Measurements from ENCODE around the gene ZNF655.
"Not testable (repeated sequence)": the region's sequence is repeated elsewhere in the genome, so short reads cannot be mapped to it uniquely, and the experiment has no call there.

The ZNF655 gene

DNA sequence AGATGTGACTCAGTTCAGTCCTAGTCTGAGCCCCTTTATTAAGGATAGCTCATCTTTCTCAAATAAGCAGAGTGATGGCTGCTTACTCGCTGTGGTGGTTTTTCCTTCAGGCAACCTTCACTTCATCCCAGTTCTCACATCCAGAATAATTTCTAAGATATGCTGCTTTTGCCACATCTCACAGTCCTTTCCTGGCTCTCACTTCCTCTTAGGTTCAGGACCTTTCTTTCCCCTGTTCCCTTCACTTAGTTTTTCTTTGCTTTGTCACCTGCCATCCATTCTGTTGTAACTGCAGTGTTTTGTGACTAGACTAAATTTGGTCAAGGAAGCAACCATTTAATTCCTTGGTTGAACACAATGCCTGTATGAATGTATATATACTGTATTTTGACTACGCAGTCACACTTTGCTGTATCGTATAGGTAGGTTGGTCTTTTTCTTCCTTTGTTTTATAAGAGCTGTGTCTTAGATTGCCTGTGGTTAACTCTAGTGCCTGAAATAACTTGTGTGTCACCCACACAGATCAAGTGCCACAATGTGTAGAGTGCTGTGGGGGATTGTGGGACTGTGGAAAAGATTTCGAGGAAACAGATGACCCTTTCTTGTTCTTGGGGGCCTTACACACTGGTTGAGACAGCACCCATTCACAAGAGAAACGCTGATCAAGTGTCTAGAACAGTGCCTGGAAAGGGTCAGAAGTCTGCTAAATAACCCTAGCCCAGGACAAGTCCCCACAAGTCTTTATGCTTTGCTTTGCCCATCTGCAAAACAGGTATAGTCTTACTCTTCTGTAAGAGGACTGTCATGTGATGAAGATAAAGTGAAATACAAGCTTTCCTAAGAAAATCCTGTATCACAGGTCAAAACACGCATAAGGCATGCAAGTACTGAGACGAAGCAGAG lies 2.6 kb downstream of the ZNF655 start:
- no peak for DNase-seq

DNA sequence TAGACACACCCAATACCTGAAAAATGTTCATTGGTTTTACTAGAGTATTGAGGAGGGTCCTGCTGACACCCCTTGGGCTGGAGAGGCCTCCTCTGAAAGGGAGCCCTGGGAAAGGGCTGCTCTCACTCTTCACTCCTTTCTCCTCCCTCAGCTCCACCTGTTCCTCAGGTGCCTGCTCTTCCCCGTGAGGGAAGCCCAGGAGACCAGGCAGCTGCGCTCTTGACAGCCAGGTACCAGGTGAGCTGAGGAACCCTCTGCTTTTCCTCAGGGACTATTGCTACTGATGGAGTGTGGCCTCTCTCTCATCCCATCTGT lies 3.3 kb downstream of the ZNF655 start:
- DNase-seq: no peak

DNA sequence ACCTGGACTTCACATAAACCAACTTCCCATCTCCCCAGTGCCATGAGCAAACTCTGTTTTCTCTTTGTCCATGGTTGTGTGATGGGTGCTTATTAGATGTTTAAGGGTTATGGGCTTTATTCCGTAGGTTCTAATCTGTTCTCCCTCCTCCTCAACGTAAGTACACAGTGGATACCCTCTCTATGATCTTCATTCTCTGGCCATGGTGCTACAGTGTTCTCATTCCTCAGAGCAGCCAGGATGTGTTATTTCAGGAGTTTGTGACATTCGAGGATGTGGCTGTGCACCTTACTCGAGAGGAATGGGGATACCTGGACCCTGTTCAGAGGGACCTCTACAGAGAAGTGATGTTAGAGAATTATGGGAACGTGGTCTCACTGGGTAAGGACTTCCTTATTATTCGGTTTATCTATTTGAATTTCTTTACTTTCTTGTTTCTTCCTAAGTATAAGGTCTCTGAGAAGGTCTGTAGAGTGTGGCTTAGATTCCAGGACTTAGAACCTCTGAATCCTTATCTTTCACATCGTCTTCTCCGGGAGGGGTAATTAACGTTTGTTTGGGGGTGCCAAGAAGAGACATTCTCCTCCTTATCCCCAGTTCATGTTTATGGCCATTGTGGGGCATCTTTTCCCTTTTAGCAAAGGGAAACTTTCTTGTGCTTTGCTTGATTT lies 3.8 kb downstream of the ZNF655 start:
- no peak for DNase-seq

DNA sequence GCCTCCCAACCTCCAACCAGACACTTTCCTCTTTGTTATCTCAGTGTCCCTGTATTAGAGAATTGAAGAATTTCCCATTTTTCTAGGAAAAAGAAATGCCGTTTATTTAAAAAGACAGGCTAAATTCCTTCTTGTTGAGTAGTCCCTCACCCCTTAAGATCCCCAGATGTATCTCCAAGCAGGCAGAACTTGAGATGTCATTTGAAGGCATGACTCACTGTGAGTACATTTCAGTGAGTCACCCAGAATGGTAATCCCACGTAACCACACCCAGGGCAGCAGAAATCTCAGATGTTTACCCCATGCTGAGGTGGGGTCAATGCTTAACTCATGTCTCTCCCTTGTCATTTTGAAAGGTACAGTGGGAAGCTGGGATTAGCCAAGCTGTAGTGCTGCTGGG lies 4.4 kb downstream of the ZNF655 start:
- no peak for DNase-seq

DNA sequence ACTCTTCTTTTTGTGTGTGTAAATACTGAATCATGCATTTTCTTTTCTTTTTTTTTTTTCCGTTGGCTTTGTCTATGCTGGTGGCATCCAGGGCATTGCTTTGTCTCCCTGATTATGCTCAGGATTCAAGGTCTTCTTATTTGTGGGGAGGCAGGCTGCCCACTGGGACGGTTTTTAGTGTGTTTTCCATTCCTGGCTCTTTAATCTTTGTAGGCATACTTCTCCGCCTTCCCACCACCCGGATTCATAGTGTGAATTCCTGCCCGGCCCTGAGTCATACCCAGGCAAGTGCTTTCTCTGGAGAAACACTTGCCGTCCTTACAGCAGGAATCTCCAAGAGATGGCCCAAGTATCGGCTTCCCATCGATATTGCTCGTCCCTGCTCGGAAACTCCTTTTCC lies 5.2 kb downstream of the ZNF655 start:
- DNase-seq: no peak

DNA sequence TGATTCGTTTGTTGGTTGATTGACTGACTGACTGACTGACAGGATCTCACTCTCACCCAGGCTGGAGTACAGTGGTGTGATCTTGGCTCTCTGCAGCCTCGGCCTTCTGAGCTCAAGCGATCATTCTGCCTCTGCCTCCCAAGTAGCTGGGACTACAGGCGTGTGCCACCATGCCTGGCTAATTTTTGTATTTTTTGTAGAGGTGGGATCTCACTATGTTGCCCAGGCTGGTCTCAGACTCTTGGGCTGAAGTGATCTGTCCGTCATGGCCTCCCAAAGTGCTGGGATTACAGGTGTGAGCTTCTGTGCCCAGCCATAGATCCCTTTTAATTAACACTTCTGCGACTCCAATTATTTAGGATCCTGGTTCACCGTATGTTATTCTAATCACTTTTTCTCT lies 10.3 kb downstream of the ZNF655 start:
- DNase-seq: not testable (repeated sequence)

DNA sequence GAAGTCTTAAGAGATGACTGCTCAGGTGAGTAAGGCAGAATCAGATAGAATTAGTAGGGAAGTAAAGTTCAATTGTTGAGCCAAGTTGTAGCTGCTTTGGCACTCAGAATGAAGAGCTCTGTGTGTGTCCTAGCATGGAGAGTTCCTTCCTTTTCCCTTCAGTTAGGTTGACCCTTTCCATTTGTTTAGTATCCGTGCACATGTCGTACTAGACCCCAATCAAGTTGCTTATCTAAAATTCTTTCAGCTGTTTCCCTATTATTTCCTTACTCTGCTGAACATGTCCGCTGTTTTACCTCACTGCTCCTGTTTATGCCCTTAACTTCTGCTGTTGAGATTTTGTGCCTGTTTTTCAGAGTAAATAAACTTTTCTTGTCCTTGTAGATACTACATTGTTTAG lies 13.3 kb downstream of the ZNF655 start:
- no peak for DNase-seq

DNA sequence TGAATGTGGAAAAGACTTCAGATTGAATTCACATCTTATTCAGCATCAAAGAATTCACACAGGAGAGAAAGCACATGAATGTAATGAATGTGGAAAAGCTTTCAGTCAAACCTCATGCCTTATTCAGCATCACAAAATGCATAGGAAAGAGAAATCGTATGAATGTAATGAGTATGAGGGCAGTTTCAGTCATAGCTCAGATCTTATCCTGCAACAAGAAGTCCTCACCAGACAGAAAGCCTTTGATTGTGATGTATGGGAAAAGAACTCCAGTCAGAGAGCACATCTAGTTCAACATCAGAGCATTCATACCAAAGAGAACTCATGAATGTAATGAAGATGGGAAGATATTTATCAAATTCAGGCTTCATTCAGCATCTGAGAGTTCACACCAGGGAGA lies 14.8 kb downstream of the ZNF655 start:
- DNase-seq: no peak

DNA sequence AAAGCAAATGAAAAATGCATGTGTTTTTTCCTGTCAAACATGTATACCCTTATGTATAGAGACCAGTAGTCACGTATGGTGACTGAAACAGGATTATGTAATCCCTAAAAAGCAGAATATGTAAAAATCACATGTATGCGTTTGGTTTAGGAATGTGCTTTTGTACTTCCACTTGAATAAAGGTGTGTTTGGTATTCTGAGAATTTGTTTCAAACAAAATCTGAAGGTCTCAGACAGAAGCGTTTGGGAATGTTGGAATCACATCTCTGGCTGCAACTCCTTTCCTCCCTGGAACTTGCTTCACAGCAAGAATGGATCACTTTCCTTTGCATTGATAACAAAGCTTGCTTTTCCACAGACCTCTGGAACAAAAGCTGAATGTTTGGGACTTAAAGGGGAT lies 17.8 kb downstream of the ZNF655 start:
- no peak for DNase-seq

DNA sequence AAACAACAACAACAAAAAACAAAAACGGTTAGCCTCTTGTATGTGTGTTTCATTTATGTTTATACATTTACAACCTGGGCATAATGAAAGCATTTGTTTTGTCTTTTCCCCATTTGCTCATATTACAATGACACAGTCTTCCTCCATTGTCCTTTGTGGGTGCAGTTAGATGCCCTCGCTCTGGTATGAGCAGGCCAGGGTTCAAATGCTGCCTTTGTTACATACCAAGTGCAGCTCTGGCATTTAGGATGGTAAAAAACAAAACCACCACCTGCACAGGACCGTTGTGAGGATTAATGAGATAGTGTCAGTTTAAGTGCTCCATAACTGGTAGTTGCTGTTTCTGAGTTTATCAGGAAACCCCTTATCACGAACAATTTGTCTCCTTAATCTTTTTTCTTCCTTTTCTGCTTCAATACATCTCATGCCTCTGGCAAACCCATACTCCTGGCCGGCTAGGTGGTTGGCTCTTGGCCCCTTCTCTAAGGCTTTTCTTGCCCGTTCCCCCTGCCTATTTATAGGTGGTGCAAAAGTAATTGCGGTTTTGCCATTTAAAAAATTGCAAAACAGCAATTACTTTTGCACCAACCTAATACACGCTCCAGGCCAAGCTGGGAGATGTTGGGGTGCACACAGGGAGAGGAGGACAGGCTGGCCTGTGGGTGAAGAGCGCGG lies 21.0 kb downstream of the ZNF655 start:
- no peak for DNase-seq

DNA sequence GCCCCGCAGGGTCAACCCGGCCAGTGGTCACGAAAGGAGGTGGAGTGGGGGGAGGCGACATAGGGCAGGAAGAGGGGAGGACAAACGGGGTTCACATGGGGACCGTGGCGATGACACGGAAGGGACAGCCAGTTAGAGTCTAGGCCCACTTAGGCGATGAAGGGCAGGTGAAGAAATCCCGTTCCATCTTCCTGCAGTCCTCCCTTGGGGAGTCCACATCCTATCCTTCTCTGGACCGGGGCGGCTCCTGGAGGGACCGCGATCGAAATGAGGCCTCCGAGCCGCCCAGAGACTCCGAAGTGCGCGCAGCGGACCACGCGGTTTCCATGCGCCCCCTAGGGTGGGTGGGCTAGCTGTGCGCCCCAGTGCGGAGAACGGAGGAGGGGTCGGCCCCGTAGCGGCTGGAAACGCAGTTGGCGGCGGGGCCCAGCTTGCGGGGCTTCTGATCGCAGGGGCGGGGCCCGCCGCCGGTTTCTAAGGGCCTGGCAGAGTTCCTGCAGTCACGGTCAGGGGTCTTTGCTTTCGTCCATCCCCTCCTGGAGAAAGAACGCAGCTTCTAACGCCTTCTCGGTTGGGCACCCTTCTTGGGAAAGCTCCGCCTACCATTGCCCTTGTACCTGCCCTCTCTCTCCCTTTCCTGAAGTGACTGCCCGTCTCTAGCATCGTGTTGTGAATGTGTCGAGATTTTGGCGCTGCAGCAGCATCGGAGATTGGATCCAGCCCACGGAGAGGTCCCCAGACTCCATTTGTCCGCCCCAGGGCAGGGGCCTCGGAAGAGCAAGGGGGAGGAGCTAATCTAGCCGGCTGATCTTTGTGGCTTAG lies 21.7 kb downstream of the ZNF655 start:
- peak; percentile 52 for DNase-seq

DNA sequence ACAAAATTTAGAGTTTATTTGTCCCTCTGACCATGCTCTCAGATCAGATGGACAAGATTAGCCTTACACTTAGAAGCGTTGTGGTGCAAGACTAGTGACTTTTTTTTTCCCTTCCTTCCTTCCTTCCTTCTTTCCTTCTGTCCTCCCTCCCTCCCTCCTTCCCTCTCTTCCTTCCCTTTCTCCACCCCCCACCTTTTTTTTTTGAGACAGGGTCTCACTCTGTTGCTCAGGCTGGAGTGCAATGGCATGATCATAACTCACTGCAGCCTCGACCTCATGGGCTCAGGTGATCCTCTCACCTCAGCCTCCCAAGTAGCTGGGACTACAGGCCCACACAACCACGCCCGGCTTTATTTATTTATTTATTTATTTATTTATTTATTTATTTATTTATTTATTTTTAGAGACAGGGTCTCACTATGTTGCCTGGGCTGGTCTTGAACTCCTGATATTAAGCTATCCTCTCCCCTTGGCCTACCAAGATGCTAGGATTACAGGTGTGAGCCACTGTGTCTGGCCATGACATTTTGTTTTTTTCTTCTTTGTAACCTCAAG lies 22.4 kb downstream of the ZNF655 start:
- not testable (repeated sequence) for DNase-seq

DNA sequence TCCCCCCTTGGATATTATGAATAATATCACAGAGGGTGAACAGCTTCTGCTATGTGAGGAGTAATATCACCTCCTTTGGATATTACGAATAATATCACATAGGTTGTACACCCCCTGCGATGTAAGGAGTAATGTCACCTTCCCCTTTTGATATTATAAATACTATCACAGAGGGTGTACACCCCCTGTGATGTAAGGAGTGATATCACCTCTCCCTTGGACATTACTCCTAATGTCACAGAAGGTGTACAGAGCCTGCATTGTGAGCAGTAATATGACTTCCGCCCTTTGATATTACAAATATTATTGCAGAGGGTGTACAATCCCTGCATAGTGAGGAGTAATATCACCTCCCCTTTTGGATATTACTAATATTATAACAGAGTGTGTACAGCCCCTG lies 30.4 kb downstream of the ZNF655 start:
- no peak for DNase-seq

DNA sequence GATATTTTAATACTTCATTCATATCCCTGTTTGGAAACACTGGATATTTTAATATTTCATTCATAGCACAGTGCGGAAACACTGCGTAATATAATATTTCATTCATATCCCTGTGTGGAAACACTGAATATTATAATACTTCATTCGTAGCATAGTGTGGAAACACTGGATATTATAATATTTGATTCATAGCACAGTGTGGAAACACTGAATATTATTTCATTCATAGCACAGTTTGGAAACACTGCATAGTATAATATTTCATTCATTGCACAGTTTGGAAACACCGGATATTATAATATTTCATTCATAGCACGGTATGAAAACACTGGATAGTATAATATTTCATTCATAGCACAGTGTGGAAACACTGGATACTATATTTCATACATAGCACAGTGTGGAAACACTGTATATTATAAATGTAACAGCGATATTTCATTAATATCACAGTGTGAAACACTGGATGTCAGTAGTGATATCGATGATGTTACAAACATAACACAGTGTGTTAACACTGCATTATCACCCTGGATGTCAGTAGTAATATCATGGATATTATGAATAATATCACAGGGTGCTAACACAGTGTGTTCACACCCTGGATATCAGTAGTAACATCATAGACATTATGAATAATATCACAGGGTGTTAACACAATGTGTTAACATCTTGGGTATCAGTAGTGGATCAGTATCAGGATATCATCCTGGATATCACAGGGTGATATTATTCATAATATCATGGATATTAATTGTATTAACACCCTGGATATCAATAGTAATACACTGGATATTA lies 36.7 kb downstream of the ZNF655 start:
- no peak for DNase-seq

DNA sequence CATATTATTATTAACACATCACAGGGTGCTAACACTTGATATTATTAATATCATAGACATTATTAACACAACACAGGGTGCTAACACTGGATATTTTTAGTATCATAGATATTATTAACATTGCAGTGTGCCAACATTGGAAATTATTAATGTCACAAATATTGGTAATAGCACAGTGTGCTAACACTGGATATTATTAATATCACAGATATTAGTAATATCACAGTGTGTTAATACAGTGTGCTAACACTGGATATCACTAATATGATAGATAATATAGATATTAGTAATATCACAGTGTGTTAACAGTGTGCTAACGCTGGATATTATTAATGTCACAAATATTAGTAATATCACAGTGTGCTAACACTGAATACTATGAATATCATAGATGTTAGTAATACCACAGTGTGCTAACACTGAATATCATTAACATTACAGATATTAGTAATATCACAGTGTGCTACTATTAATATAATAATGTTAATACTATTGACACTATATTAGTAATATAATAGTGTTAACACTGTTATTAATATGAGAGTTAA lies 38.0 kb downstream of the ZNF655 start:
- no peak for DNase-seq

DNA sequence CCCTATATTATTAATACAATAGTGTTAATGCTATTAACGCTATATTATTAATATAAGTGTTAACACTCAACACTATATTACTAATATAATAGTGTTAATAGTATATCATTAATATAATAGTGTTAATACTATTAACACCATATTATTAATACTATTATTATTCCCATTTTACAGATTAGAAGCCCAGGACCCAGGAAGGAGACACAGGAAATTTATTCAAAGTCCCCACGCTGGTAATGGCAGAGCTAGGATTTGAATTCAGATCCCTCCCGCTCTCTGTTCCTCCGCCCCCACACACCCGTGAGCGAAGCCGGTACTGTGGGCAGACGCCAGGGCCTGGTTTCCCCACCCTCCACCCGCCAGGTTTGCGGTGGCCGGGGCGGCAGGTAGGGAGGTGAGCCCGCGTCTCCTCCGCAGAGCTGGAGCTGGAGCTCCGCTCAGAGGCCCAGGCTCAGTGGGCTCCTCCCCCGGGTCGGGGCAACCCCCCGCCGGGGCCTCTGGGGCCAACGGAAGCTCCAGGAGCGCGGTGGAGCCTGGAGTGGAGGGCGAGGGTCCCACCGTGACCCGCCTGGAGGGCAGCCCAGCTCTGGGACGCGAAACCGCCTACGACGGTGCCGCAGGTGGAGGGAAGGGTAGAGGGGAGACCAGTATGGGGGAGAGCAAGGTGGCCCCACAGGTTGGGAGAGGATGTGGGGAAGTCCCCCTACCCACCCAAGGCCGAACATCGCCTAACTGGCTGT lies 39.5 kb downstream of the ZNF655 start, which contains the start of gene TMEM225B:
TMEM225B (plus strand) TSS at position 506 of the 740 bp plus-strand sequence. CDS start 6,122 bp downstream, outside the sequence.
- no peak for DNase-seq

DNA sequence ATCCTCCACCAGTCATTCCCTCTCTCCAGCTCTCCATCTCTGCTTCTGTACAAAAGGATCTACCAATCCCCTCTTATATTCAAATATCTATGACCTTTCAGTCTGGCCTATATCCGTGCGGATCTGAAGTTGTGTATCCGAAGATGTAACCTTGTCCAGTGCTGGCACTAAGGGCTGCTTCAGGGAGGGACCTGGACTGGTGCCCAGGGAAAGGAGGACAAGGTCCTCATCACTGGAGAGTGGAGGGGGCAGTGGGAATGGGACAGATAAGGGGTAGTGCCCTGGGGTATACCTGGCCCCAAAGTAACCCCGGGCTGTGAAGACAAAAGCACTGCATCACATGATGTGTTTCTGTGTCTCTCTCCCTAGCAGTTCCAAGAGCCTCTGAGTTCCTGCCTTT lies 41.4 kb downstream of the ZNF655 start:
- no peak for DNase-seq

DNA sequence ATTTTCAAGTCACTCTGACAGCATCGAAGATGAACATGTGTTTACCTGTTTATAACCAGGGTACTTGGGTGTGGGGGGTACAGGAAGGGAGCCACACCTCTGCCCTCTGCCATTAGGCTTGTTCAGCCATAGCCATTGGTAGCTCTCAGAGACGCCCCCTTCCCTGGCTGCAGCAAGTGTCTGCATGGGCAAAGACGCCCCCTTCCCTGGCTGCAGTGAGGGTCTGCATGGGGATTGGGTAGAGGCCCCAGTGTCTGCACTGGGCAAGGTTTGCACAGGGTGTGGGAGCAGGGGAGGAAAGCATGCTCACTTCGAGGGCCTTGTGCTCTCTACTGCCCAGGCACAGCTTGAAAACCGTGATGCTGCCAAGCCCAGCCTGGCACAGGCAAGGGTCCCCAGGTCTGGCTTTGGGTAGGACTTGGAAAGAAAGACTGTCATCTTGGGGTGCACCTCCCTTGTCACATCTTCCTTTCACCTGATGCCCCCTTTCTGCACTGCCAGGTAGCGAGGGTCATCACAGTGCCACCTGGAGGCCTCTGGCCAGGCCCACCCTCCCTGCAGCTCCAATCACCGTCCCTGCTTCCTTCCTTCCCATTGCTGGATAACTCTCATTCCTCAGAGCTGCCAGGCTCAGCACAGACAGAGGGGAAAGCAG lies 43.3 kb downstream of the ZNF655 start:
- no peak for DNase-seq

DNA sequence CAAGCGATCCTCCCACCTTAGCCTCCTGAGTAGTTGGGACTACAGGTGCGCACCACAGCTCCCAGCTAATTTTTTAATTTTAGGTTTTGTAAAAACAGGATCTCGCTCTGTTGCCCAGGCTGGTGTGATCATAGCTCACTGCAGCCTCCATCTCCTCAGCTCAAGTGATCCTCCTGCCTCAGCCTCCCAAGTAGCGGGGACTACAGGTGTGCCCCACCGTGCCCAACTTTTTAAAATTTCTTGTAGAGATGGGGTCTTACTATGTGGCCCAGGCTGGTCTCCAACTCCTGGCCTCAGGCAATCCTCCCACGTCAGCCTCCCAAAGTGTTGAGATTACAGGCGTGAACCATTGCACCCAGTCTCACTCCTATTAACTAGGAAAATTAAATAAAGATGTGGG lies 47.1 kb downstream of the ZNF655 start:
- DNase-seq: no peak

DNA sequence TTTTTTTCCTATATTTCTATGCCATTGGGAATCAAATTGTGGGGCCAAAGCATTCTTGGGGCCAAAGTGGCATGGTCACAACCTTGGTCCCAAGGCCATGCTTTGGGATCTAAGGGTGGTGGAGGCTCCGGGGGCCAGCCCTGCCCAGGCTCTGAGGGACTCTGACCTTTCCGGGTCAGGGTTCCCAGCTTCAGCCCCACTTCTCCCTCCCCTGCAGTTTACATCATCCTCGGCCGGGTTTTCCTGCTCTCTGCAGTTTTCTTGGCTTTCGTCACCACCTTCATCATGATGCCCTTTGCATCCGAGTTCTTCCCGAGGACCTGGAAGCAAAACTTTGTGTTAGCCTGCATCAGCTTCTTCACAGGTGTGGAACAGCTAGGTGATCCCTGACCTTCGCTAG lies 48.1 kb downstream of the ZNF655 start:
- no peak for DNase-seq

Data from NCI-H1436 (cell line).